Glomerular endothelial cell (primary cell): ENCODE results near the gene CLIP4. TPM values are rescaled to one million over a fixed set of nuclear protein-coding genes. Genes with fewer than 3 reads are reported as not detected.
A peak's percentile ranks its signal among the peaks of the same experiment; 100 is the strongest.

ENCODE experiments used
- DNase-seq: peaks from one replicate; pipeline ENCODE4 v3.0.0-alpha.2; 2011; ENCODE audit warnings: low read depth, low spot score; ENCODE audit errors: extremely low read depth
- total RNA-seq: library from RNA; depleted of rRNA; stranded (reverse); fragments of >200 nt; gene quantifications from 2 replicates; pipeline ENCODE4 v1.2.3, GENCODE V29; 2015

CLIP4 gene
- total RNA-seq, 1 donor from 2014 or later: 19.0 TPM

GRCh38 chr2:29182920-29183319 is 67.7 kb downstream of the CLIP4 start:
- no peak for DNase-seq

GRCh38 chr2:29184531-29184930 is 69.3 kb downstream of the CLIP4 start:
- DNase-seq: no peak

- no peak for DNase-seq
Observed at GRCh38 chr2:29186817-29187216, 71.6 kb downstream of the CLIP4 start.

GRCh38 chr2:29187926-29188325 is 72.7 kb downstream of the CLIP4 start:
- no peak for DNase-seq

GRCh38 chr2:29189052-29189451 is 73.8 kb downstream of the CLIP4 start:
- no peak for DNase-seq

- no peak for DNase-seq
Observed at GRCh38 chr2:29191817-29192216, 76.6 kb downstream of the CLIP4 start.

GRCh38 chr2:29192526-29192925 is 77.3 kb downstream of the CLIP4 start:
- no peak for DNase-seq

GRCh38 chr2:29193111-29193510 is 77.9 kb downstream of the CLIP4 start:
- DNase-seq: no peak

- no peak for DNase-seq
Observed at GRCh38 chr2:29193681-29194080, 78.5 kb downstream of the CLIP4 start.

GRCh38 chr2:29195796-29196195 is 80.6 kb downstream of the CLIP4 start:
- no peak for DNase-seq

GRCh38 chr2:29196792-29197788 is 81.9 kb downstream of the CLIP4 start:
- DNase-seq: peak; percentile 20

GRCh38 chr2:29201979-29202378 is 86.8 kb downstream of the CLIP4 start:
- DNase-seq: no peak

GRCh38 chr2:29202819-29203495 is 87.7 kb downstream of the CLIP4 start:
- no peak for DNase-seq

- no peak for DNase-seq
Observed at GRCh38 chr2:29206941-29207340, 91.7 kb downstream of the CLIP4 start.

- no peak for DNase-seq
Observed at GRCh38 chr2:29207352-29208148, 92.3 kb downstream of the CLIP4 start.

GRCh38 chr2:29209551-29209950 is 94.3 kb downstream of the CLIP4 start:
- DNase-seq: no peak

GRCh38 chr2:29212009-29212408 is 96.8 kb downstream of the CLIP4 start:
- no peak for DNase-seq

- DNase-seq: no peak
Observed at GRCh38 chr2:29213888-29214291, 98.7 kb downstream of the CLIP4 start.

- DNase-seq: no peak
Observed at GRCh38 chr2:29215073-29215472, 99.9 kb downstream of the CLIP4 start.

GRCh38 chr2:29215739-29216608 is 100.8 kb downstream of the CLIP4 start:
- no peak for DNase-seq
